GM04503 (cell line): Measurements from ENCODE around the gene DNAJB13.

Source experiments
- DNase-seq: peaks from one replicate; pipeline ENCODE4 v3.0.0-alpha.2; 2012; ENCODE audit warnings: low read depth

The DNAJB13 gene

GRCh38 chr11:74000307-74001133 is 49.7 kb downstream of the DNAJB13 start:
- DNase-seq: no peak

- no peak for DNase-seq
Measured at GRCh38 chr11:74001822-74002286, 51.0 kb downstream of the DNAJB13 start.

- no peak for DNase-seq
Measured at GRCh38 chr11:74002832-74003231, 52.0 kb downstream of the DNAJB13 start.

- no peak for DNase-seq
Measured at GRCh38 chr11:74004046-74004695, 53.3 kb downstream of the DNAJB13 start.

- DNase-seq: no peak
Measured at GRCh38 chr11:74004759-74005615, 54.2 kb downstream of the DNAJB13 start.

GRCh38 chr11:74005721-74006517 is 55.1 kb downstream of the DNAJB13 start:
- DNase-seq: no peak

- DNase-seq: no peak
Measured at GRCh38 chr11:74006743-74007304, 56.0 kb downstream of the DNAJB13 start.

- DNase-seq: no peak
Measured at GRCh38 chr11:74007691-74008372, 57.0 kb downstream of the DNAJB13 start.

GRCh38 chr11:74008373-74009229 is 57.8 kb downstream of the DNAJB13 start, which contains the start of gene UCP3:
TSS of gene UCP3 (minus strand) at chr11:74009085. CDS start at chr11:74007042, 2,043 bp downstream.
- no peak for DNase-seq

- DNase-seq: no peak
Measured at GRCh38 chr11:74009230-74009547, 58.4 kb downstream of the DNAJB13 start.

GRCh38 chr11:74009675-74010305 is 59.0 kb downstream of the DNAJB13 start:
- DNase-seq: no peak

GRCh38 chr11:74010306-74011300 is 59.8 kb downstream of the DNAJB13 start:
- no peak for DNase-seq

GRCh38 chr11:74011360-74012073 is 60.7 kb downstream of the DNAJB13 start:
- peak; percentile 31 for DNase-seq

GRCh38 chr11:74012074-74012809 is 61.4 kb downstream of the DNAJB13 start:
- DNase-seq: no peak

- DNase-seq: no peak
Measured at GRCh38 chr11:74013141-74013540, 62.3 kb downstream of the DNAJB13 start.

- no peak for DNase-seq
Measured at GRCh38 chr11:74014880-74015279, 64.1 kb downstream of the DNAJB13 start.
